Measurements from ENCODE around the gene ECM2.
"Not testable (repeated sequence)": the region's sequence is repeated elsewhere in the genome, so short reads cannot be mapped to it uniquely, and the experiment has no call there.

Gene ECM2

GRCh38 chr9:92535940-92536850, at the start of gene ECM2:
ECM2 (minus strand) TSS chr9:92535990; CDS start chr9:92522866, 13,124 bp downstream.
- peak; percentile 83 for DNase-seq (ENCODE audit: low read depth)

- no peak for DNase-seq (ENCODE audit: low read depth)
Observed at GRCh38 chr9:92576175-92576574, 40.4 kb upstream of the ECM2 start.

- not testable (repeated sequence) for DNase-seq (ENCODE audit: low read depth)
Observed at GRCh38 chr9:92573612-92574011, 37.8 kb upstream of the ECM2 start.

GRCh38 chr9:92571871-92572270, 36.1 kb upstream of the ECM2 start:
- DNase-seq (ENCODE audit: low read depth): not testable (repeated sequence)

GRCh38 chr9:92564982-92565381, 29.2 kb upstream of the ECM2 start:
- peak; percentile 54 for DNase-seq (ENCODE audit: low read depth)

GRCh38 chr9:92564504-92564903, 28.7 kb upstream of the ECM2 start:
- peak; percentile 46 for DNase-seq (ENCODE audit: low read depth)

- no peak for DNase-seq (ENCODE audit: low read depth)
Observed at GRCh38 chr9:92563116-92564100, 27.6 kb upstream of the ECM2 start.

GRCh38 chr9:92562461-92562967, 26.7 kb upstream of the ECM2 start:
- DNase-seq (ENCODE audit: low read depth): peak; percentile 29

GRCh38 chr9:92561374-92562330, 25.9 kb upstream of the ECM2 start:
- no peak for DNase-seq (ENCODE audit: low read depth)

GRCh38 chr9:92558612-92559374, 23.0 kb upstream of the ECM2 start:
- DNase-seq (ENCODE audit: low read depth): no peak

GRCh38 chr9:92550765-92551164, 15.0 kb upstream of the ECM2 start:
- no peak for DNase-seq (ENCODE audit: low read depth)

- no peak for DNase-seq (ENCODE audit: low read depth)
Observed at GRCh38 chr9:92547356-92547755, 11.6 kb upstream of the ECM2 start.

GRCh38 chr9:92545002-92545510, 9.3 kb upstream of the ECM2 start:
- DNase-seq (ENCODE audit: low read depth): no peak

GRCh38 chr9:92543972-92544371, 8.2 kb upstream of the ECM2 start:
- no peak for DNase-seq (ENCODE audit: low read depth)

- peak; percentile 79 for DNase-seq (ENCODE audit: low read depth)
Observed at GRCh38 chr9:92538541-92538940, 2.8 kb upstream of the ECM2 start.

GRCh38 chr9:92534674-92535073, 1.1 kb downstream of the ECM2 start:
- DNase-seq (ENCODE audit: low read depth): no peak

GRCh38 chr9:92534204-92534603, 1.6 kb downstream of the ECM2 start:
- DNase-seq (ENCODE audit: low read depth): no peak

GRCh38 chr9:92530893-92531292, 4.9 kb downstream of the ECM2 start:
- DNase-seq (ENCODE audit: low read depth): no peak

GRCh38 chr9:92529124-92529523, 6.7 kb downstream of the ECM2 start:
- no peak for DNase-seq (ENCODE audit: low read depth)

GRCh38 chr9:92528522-92528849, 7.3 kb downstream of the ECM2 start:
- DNase-seq (ENCODE audit: low read depth): no peak
